HG03066 (cell line): ENCODE measurements around the gene CENPF.

ENCODE experiments used
- ATAC-seq: cut with Tn5 transposase; IDR thresholded peaks from one replicate; pipeline ENCODE4 v1.9.1; 2021; ENCODE audit warnings: low read depth; ENCODE audit not compliant: unreplicated experiment

CENPF gene

DNA sequence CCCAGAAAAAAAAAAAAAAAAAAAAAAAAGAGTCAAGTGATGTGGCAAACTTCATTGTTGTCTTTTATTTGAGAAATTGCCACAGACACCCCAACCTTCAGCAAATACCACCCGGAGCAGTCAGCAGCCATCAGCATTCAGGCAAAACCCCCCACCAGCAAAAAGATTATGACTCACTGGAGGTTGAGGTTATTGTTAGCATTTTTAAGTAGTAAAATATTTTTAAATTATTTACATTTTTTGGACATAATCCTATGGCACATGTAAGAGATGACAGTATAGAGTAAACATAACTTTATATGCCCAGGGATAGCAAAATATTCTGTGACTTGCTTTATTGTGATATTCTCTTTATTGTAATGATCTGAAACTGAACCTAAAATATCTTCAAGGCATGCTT is 95.6 kb downstream of the CENPF start:
- ATAC-seq, result no peak

DNA sequence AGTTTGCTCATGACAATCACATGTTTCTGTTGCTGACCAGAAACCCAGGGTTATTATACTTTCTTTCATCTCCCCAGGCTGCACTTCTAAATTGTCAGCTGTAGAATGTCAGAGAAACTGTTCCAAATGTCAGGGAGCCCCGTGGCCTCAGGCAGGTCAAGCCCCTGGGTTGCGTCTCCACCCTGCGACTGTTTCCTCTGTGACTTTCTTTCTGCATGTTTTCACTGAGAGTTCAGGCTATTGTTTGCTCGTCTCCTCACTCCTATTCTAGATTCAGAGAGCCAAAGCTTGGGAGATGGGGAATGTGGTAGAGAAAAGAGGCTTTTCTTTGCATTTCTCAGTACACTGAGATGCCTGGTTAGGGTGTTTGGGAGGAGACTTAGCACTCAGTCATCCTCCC is 97.4 kb downstream of the CENPF start:
- ATAC-seq, result no peak

GRCh38 chr1:214702556-214702955 is 99.6 kb downstream of the CENPF start:
- ATAC-seq, result no peak

GRCh38 chr1:214707306-214708087 is 104.5 kb downstream of the CENPF start:
- no peak for ATAC-seq

DNA sequence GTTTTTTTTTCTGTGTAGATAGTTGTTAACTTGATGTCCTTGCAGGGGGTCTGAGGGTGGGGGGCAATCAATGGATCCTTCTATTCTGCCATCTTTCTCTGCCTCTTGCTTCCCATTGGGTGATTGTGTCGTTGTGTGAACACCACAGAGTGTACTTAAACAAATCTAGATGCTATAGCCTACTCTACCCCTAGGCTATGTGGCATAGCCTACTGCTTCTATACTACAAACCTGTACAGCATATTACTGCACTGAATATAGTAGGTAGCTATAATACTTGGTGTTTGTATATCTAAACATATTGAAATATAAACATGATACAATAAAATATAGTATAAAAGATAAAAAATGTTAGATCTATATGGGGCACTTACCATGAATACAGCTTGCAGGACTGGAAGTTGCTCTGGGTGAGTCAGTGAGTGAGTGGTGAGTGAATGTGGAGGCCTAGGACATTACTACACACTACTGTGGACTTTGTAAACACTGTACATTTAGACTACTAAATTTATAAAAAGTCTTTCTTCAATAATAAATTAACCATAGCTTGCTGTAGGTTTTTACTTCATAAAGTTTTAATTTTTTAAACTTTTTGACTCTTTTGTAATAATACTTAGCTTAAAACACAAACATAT is 105.4 kb downstream of the CENPF start:
- ATAC-seq, result no peak

- ATAC-seq, result no peak
Measured at GRCh38 chr1:214709241-214709640, 106.2 kb downstream of the CENPF start.

- ATAC-seq, result no peak
Measured at GRCh38 chr1:214712737-214713136, 109.7 kb downstream of the CENPF start.
